Stomach (tissue), 9 donors: ENCODE measurements around the gene PDCD2L. TPM values are rescaled to one million over a fixed set of nuclear protein-coding genes. Genes with fewer than 3 reads are reported as not detected.
"Not testable (repeated sequence)": the region's sequence is repeated elsewhere in the genome, so short reads cannot be mapped to it uniquely, and the experiment has no call there.

Experiments
- DNase-seq, 2 donors: peaks; one replicate each; pipeline versions ENCODE4 v3.0.0 to v3.0.0-alpha.2; 2013 to 2019
- H3K27ac ChIP-seq, 5 donors: fragments of 200-600 bp in 4 of 5; sonication (generic) in 4 of 5; one replicate each; pipeline ENCODE4 v1.5.1; 2013 to 2019; ENCODE audit warnings: mild to moderate bottlenecking in 1 of 5, moderate library complexity in 1 of 5
- H3K27me3 ChIP-seq, 3 donors: fragments of 200-600 bp; sonication (generic); one replicate each; pipeline ENCODE4 v1.5.1; 2017 to 2019; ENCODE audit warnings: mixed run types in 1 of 3
- H3K36me3 ChIP-seq, 4 donors: fragments of 200-600 bp; sonication (generic); 1 replicate in 3 of 4; 2 replicates in 1 of 4; pipeline ENCODE4 v1.5.1; 2016 to 2019
- H3K4me1 ChIP-seq, 4 donors: fragments of 200-600 bp; sonication (generic); one replicate each; pipeline ENCODE4 v1.5.1; 2016 to 2019
- H3K4me3 ChIP-seq, 4 donors: fragments of 200-600 bp; sonication (generic) in 3 of 4; one replicate each; pipeline ENCODE4 v1.5.1; 2016 to 2019; ENCODE audit warnings: mild to moderate bottlenecking in 1 of 4
- H3K9me3 ChIP-seq, 4 donors: fragments of 200-600 bp; sonication (generic); one replicate each; pipeline ENCODE4 v1.5.1; 2016 to 2019
- CTCF ChIP-seq, 7 experiments: fragments of 450-650 bp in 4 of 7; fragments of 200-600 bp in 3 of 7; sonication (generic) in 3 of 7; IDR thresholded peaks; one replicate each; pipeline ENCODE4 v1.5.1; 2016 to 2019; ENCODE audit warnings: antibody characterized with exemption in 7 of 7, control low read depth in 2 of 7, mild to moderate bottlenecking in 1 of 7
- EP300 ChIP-seq: sonication (generic); formaldehyde crosslinking; IDR thresholded peaks from one replicate; pipeline ENCODE4 v1.6.1; 2017; ENCODE audit warnings: antibody characterized with exemption
- POLR2A ChIP-seq, 4 donors: fragments of 450-650 bp; IDR thresholded peaks; one replicate each; pipeline ENCODE4 v1.6.1; 2016; ENCODE audit warnings: antibody characterized with exemption in 4 of 4, control low read depth in 2 of 4, mild to moderate bottlenecking in 1 of 4, moderate library complexity in 1 of 4
- POLR2AphosphoS5 ChIP-seq, 3 donors: sonication (generic); formaldehyde crosslinking; IDR thresholded peaks; one replicate each; pipeline ENCODE4 v1.6.1; 2016; ENCODE audit warnings: antibody characterized with exemption in 3 of 3
- whole genome bisulfite sequencing, 5 donors: extraction: QIAGEN DNeasy Blood & Tissue Kit in 3 of 5; methylation state at CpG; one replicate each; pipeline versions ENCODE4 v1.1.5 to v1.1.7; 2013 to 2018; 5-methylcytosine and 5-hydroxymethylcytosine counted together
- intact Hi-C: fragments of 100-400 bp; cut with DNase I; formaldehyde crosslinking; loops from one replicate; pipeline ENCODE4 v1.15.1; 2023; ENCODE audit warnings: low total_unique reads
- polyA plus RNA-seq, 3 donors: library from polyadenylated mRNA; stranded (reverse); fragments of 200-250 nt; gene quantifications; one replicate each; pipeline ENCODE4 v1.2.3, GENCODE V29; 2013
- total RNA-seq, 5 donors: library from RNA; depleted of rRNA; stranded (reverse); fragments of >200 nt; gene quantifications; one replicate each; pipeline versions ENCODE4 v1.1.0 to v1.2.3, GENCODE V29; 2014 to 2016
- donor health status: healthy with polysubstance abuse.
- donor health status: Bipolar disorder and iron deficiency.
- donor health status: healthy.

Gene PDCD2L
- total and polyA plus RNA-seq, 8 donors: 4.6 to 33.5 (median 10.6) TPM

GRCh38 chr19:34386645-34387445 is 17.4 kb upstream of the PDCD2L start:
- no peak for TF ChIP-seq CTCF (IDR thresholded peaks at IDR 0.05)
- no peak for TF ChIP-seq POLR2A (IDR thresholded peaks at IDR 0.05)
- Histone ChIP-seq H3K27ac (no peak overlapping the region), H3K9me3 (no peaks in the 10 kb centered on the region), H3K36me3 (peaks cover 65 to 99% (median 94%) of the 10 kb centered on the region in 4 donors), H3K4me1 (peaks cover 0 to 3% (median 0%) of the 10 kb centered on the region in 4 donors), H3K27me3 (no peaks in the 10 kb centered on the region), H3K4me3 (no peak overlapping the region)
- WGBS, 5 donors: 93 to 96% (median 95%) methylated on average over 9 of the region's 9 CpGs
- DNase-seq: no peak
- intact Hi-C loops: no loop called here

GRCh38 chr19:34387446-34387810 is 16.8 kb upstream of the PDCD2L start:
- no peaks in the 10 kb centered on the region for H3K27me3 ChIP-seq
- DNase-seq: no peak
- H3K4me3 ChIP-seq: no peak overlapping the region
- 91 to 100% (median 96%) methylated on average over 1 of the region's 1 CpG; no CpG with 5 or more reads in 1 of the 5 donors for WGBS, 5 donors
- intact Hi-C loops: no loop called here
- no peaks in the 10 kb centered on the region for H3K9me3 ChIP-seq
- H3K27ac ChIP-seq: no peak overlapping the region
- peaks cover 59 to 99% (median 94%) of the 10 kb centered on the region in 4 donors for H3K36me3 ChIP-seq
- no peak for TF ChIP-seq CTCF (IDR thresholded peaks at IDR 0.05)
- no peak for TF ChIP-seq EP300
- TF ChIP-seq POLR2AphosphoS5 (IDR thresholded peaks at IDR 0.05): no peak
- H3K4me1 ChIP-seq: peaks cover 0 to 3% (median 0%) of the 10 kb centered on the region in 4 donors

DNA sequence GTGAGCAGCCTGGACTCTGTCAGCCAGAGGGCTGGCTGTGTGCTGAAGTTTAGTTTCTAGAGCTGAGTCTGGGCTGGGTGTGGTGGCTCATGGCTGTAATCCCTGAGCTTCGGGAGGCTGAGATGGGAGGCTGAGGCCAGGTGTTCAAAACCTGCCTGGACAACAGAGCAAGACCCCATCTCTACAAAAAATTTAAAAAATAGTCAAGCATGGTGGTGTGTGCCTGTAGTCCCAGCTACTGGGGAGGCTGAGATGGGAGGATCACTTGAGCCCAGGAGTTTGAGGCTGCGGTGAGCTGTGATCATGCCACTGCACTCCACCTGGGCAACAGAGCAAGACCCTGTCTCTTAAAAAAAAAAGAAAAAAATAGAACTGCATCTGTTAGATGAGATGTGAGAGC is 15.5 kb upstream of the PDCD2L start:
- WGBS, 5 donors: 94 to 100% (median 100%) methylated on average over 2 of the region's 2 CpGs
- H3K36me3 ChIP-seq: peaks cover 58 to 99% (median 94%) of the 10 kb centered on the region in 4 donors
- H3K9me3 ChIP-seq, H3K27me3 ChIP-seq, DNase-seq, H3K4me1 ChIP-seq, intact Hi-C loops, H3K27ac ChIP-seq, H3K4me3 ChIP-seq: not testable (repeated sequence)

DNA sequence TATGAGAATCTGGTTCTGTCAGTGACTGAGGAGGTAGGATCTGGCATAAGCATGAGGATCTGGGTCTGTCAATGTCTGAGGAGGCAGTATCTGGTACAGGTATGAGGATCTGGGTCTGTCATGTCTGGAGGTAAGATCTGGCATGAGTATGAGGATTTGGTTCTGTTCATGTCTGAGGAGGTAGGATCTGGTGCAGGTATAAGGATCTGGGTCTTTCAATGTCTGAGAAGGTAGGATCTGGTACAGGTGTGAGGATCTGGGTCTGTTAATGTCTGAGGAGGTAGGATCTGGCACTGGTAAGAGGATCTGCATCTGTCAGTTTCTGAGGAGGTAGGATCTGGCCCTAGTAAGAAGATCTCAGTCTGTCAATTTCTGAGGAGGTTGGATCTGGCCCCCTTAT is 12.4 kb upstream of the PDCD2L start:
- Histone ChIP-seq H3K4me1 (no peaks in the 10 kb centered on the region), H3K9me3 (no peaks in the 10 kb centered on the region), H3K36me3 (peaks cover 81 to 100% (median 100%) of the 10 kb centered on the region in 4 donors), H3K27me3 (no peaks in the 10 kb centered on the region), H3K27ac (no peak overlapping the region), H3K4me3 (no peak overlapping the region)
- TF ChIP-seq POLR2A (IDR thresholded peaks at IDR 0.05): no peak
- TF ChIP-seq EP300: no peak
- no peak for TF ChIP-seq CTCF (IDR thresholded peaks at IDR 0.05)
- TF ChIP-seq POLR2AphosphoS5 (IDR thresholded peaks at IDR 0.05): no peak
- intact Hi-C loops: no loop called here
- no peak for DNase-seq

DNA sequence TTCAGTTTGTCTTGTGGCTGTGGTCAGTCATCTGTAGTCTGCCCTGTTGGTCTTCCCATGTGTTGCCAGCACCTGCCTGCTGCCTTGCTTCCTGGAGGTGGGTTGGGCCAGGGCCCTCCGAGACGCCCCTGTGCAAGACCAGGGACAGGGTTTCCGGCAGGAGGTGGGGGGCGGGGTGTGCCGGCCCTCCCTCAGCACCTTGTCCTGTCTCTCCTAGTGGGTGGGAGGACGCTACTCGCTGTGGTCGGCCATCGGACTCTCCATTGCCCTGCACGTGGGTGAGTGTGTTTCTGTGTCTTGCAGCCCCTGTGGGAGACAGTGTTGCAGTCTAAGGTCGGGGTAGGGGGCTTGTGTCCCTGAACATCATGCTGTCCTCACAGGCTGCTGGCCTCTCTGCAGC is 11.2 kb upstream of the PDCD2L start:
- DNase-seq: no peak
- Histone ChIP-seq H3K27ac (no peak overlapping the region), H3K4me3 (no peak overlapping the region), H3K36me3 (peaks cover 73 to 100% (median 100%) of the 10 kb centered on the region in 4 donors), H3K27me3 (no peaks in the 10 kb centered on the region), H3K4me1 (no peaks in the 10 kb centered on the region), H3K9me3 (no peaks in the 10 kb centered on the region)
- intact Hi-C loops: no loop called here
- WGBS, 5 donors: 67 to 86% (median 73%) methylated on average over 9 to 11 of the region's 11 CpGs
- TF ChIP-seq CTCF (IDR thresholded peaks at IDR 0.05) (no peak), POLR2A (IDR thresholded peaks at IDR 0.05) (no peak), POLR2AphosphoS5 (IDR thresholded peaks at IDR 0.05) (no peak), EP300 (no peak)
